HG03439 (cell line): Measurements from ENCODE around the gene MT1F.
A peak's percentile ranks its signal among the peaks of the same experiment; 100 is the strongest.
"Not testable (repeated sequence)": the region's sequence is repeated elsewhere in the genome, so short reads cannot be mapped to it uniquely, and the experiment has no call there.

Source experiments
- ATAC-seq: cut with Tn5 transposase; IDR thresholded peaks from one replicate; pipeline ENCODE4 v1.9.1; 2021; ENCODE audit warnings: mild to moderate bottlenecking, moderate library complexity; ENCODE audit not compliant: unreplicated experiment

MT1F gene

GRCh38 chr16:56643080-56643778 is 14.5 kb upstream of the MT1F start:
- peak; percentile 80 for ATAC-seq

GRCh38 chr16:56643833-56644232 is 13.9 kb upstream of the MT1F start:
- no peak for ATAC-seq

DNA sequence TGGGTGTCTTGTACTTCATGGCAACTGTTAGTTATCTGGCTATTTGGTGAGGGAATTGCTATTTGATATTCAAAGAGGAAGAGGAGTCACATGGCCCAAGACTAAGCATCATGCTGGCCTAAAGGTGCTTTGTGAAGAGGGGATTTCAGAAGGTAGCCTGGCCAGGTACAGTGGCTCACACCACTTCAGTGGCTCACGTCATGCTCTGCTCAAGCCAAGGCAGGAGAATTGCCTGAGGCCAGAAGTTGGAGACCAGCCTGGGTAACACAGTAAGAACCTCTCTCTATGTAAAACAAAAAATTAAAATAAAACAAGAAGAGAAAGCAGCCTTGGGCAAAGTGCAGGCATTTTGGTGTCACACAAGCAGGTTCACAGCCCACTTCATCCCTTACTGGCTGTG is 12.4 kb upstream of the MT1F start:
- ATAC-seq = no peak

DNA sequence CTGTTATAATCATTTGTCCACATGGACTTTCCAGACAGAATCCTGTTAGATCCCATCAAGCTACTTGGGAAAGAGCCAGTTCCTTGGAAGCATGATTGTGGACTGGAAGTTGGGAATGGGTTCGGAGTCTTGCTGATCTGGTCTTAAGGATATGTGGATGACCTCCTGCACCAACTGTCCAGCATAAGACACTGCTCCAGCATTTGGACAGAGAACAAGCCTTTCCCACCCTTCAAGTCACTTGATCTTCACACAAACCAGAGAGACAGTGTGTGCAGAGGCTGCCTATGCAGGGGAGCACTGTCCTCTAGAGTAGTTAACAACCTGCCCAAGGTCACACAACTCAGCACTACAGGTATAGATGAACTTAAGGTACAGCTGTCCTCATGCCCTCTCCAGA is 11.9 kb upstream of the MT1F start:
- no peak for ATAC-seq

DNA sequence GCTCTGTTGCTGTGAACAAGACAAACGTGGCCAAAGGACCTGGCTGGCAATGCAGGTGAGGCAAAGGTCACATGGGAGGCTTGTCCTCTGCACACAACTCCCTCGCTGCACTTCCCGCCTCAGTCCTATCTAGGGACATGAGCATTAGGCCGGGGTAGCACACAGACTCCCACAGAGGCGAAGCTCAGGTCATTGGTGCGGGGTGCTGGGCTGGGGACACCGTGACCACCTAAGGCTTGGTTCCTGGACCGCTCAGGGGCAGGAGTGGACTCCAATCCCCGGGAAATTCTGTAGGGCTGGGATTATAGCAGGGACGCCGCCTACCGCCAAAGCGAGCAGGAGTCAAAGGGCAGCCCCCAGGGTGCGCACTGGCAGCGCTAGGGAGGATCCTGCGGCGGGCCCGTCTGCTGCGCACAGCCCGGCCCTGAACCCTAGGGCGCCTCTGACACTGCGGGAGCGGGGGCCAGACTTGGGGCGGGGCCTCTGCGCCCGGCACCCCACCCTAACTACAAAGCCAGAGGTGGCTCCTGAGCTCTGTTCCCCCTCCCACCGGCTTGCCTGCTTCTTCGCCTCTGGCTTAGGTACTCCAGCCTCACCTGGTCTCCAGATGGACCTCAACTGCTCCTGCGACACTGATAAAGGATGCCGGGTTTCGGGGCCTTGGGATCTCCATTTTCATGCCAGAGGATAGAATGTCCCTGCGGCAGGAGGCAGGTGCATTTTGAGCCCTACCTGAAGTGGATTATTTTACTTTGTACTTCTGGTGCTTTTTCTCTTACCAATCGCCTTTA is 9.9 kb upstream of the MT1F start:
- ATAC-seq = no peak

DNA sequence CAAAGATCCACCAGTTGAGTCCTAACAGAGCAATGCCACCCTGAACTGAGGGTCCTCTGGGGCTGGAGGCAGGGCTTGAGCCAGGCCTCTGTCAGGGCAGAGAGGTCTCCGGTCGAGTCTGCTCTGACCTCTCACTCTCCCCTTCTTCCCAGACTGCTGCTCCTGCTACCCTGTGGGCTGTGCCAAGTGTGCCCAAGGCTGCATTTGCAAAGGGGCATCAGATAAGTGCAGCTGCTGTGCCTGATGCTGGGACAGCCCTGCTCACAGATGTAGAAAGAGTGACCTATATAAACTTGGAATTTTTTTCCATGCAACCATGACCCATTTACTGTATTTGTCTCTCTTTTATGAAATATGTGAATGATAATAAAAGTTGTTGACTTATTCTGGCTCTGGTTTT is 8.5 kb upstream of the MT1F start:
- ATAC-seq = no peak

- no peak for ATAC-seq
Measured at GRCh38 chr16:56649820-56650219, 7.9 kb upstream of the MT1F start.

DNA sequence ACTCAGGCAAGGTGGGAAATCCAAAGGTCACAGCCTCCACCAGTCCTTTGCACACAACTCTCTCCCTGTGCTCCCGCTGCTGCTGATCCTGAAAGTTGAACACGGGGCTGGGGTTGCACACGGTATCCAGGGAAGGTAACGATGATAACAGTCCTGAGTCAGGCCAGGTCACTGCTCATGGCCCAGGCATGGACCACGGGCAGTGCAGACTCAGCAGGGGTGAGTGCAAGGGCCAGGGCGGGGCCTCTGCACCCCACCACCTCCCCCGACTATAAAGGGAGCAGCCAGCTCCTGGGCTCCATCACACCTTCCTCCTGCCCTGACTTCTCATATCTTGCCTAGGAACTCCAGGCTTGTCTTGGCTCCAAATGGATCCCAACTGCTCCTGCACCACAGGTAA is 6.2 kb upstream of the MT1F start, which contains the start of gene MT1B:
Gene MT1B (plus strand): TSS at position 301 of the 400 bp plus-strand sequence. CDS start 68 bp downstream, at position 369.
- ATAC-seq = no peak

GRCh38 chr16:56652600-56652999 is 5.2 kb upstream of the MT1F start:
- no peak for ATAC-seq

DNA sequence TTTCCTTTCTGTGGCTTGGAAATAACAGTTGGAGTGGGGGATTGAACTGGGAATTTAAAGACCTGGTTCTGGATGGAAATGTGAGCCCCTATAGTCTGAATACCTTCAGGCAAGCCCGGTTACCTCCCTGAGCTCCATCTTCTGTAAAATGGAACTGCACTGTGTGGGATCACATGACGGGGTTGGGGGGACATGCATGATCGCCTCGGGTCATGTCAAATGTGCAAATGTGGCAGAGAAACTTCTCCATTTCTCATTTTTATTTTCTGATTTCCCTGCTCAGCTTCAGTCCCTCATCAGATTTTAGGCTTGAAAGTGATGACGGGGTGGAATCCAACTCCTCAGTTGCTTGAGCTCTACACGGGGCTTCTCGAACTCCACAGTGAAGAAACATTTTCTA is 4.5 kb upstream of the MT1F start:
- ATAC-seq = no peak

- ATAC-seq = no peak
Measured at GRCh38 chr16:56658327-56658875, 642 bp downstream of the MT1F start.

GRCh38 chr16:56662357-56663354 is 4.9 kb downstream of the MT1F start:
- no peak for ATAC-seq

DNA sequence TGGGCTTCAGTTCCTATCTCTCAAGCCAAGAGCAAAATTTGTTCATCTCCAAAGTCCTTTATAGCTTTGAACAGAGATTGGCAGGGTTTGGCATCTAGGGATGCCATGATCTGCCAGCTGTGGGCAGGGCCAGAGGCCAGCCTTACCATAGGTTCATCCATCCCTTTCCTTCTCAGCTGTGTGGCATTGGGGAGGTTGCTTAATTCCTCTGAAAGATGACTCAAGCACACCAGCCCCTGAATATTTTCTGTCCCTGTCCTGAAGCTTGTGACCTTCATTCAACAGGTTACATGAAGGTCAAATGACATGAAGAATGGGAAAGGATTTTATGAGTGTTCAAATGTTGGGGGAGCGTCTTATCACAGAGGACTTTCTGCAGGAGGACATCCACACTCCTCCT is 6.7 kb downstream of the MT1F start:
- ATAC-seq = no peak

DNA sequence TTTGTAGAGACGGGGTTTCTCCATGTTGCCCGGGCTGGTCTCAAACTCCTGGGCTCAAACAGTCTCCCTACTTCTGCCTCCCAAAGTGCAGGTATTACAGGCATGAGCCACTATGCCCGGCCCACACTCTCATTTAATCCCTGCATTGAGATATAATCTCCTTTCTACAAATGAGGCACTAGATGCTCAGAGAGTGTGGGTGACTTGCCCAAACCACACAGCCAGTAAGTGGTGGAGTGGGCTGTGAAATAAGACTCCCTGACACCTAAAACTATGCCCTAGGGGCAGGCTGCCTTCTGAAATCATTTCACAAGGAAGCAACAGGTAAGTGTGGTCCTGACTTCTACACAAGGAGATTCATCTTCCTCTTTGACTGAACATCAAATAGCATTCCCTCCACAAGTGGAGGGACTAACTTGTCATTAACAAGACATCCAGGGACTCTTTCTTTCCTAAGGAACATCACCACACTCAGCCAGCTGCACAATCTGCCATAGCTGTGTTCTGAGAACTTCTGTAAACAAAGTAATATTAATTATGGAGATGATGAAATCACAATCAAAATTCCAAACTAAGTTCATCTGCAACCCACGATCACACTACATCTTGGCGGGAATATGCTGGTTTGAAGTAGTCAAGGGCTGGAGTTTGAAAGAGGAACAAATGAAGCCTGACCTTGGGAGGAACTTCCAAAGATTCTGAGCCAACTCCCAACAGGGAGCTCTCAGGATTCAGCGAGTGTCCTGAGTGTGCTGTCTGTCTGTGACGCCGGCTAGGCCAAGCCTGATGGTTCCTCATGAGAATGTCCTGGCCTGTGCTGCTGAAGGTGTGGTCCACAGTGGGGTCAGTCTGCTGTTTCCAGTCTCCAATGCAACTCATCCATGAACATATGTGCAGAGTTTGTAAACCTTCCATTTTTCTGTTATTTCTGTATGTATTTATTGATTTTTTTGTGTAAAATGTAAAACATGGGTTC is 7.8 kb downstream of the MT1F start:
- ATAC-seq = not testable (repeated sequence)

DNA sequence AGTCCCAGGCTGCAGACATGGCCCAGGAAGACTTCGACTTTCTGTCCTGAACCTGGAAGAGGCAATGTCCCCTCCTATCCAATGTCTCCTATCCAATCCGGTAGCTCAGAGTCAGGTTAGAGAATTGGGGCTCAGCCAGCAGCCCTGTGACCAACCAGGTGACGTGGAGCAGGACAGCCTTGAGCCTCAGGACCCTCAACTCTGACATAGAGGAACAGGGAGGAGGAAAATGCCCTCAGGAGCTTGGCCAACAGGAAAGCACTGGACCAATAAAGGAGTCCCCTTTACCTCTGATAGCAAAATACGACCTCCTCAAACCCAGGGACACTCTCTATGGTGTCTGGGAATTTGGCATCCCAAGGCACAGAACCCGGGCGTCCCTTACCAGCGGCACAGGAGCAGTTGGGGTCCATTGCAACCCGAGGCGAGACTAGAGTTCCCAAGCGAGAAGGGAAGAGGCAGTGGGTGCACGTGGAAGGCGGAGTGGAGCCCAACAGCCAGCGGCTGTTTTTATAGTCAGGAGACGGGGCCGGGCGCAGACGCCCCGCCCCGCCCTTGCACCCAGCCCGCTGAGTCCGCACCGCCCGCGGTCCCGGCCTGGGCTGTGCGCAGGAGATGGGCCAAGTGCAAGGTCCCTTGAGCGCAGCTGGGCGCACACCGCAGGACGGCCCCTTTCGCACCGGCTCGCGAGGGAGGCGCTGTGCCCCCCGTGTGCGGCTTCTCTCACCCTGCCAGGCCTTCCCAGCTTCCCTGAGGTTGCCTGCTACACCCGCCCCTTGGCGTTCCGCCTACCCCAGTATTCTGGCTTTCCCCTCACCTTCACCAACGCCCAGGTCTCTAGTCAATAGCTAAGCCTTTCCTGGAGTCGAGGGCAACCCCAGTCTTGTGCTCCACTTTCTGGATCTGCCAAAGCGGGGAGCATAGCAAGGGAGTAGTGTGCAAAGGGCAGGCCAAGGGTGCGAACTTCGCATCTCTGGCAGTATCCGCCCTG is 10.1 kb downstream of the MT1F start, which contains the start of gene MT1G:
Gene MT1G (minus strand): TSS at position 485 of the 991 bp plus-strand sequence. CDS start 72 bp downstream, at position 413.
- ATAC-seq = no peak

DNA sequence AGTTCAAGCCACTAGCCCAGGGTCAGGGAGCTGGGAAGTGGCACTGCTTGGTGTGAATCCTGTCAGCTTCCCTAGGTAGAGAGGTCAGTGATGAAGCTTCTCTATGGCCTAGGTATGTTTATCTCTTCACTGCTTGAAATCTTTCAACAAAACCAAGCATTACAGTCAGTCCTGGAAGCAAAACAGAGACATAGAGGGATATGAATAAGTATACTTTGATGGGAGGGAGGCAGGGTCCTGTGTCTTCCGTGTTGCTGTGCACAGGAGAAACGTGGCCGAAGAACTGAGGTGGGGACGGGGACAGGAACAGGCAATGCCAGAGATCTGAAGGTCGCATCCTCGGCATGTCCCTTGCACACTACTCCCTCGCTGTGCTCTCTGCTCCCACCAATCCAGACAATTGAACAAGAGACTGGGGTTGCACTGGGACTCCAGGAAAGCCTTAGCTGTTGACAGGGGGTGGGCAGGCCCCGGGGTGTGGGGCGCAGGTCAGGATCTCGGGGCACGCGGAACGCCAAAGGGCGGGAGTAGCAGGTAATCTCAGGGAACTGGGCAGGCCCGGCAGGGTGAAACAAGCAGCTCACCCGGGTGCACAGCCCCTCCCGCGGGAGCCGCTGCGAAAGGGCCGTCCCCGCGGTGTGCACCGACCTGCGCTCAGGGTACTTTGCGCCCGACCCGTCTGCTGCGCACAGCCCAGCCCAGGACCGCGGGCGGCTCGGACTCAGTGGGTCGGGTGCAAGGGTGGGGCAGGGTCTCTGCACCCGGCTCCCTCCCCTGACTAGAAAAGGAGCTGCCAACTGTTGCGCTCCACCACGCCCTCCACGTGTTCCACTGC is 11.5 kb downstream of the MT1F start, which contains the start of gene MT1H:
Gene MT1H (plus strand): TSS at position 810 of the 835 bp plus-strand sequence. CDS start 71 bp downstream, outside the sequence.
- ATAC-seq = no peak
